ENCODE results near the gene USH1C. TPM values are rescaled to one million over a fixed set of nuclear protein-coding genes. Genes with fewer than 3 reads are reported as not detected.

The USH1C gene
- polyA plus RNA-seq (2013, experiment 1 of 2) = 0.22 TPM
- 0.20 TPM for polyA plus RNA-seq (2013, experiment 2 of 2)

GRCh38 chr11:17544181-17544622 is at the start of gene USH1C:
Gene USH1C, minus strand, starts transcription at chr11:17544416. Its CDS starts 109 bp downstream, at chr11:17544307.
- no peak within 1 kb of the TSS for H3K27ac ChIP-seq (ENCODE audit: low read depth, low read length, severe bottlenecking)
- H3K4me1 ChIP-seq (ENCODE audit: control insufficient read depth, insufficient read depth, low read length, poor library complexity, severe bottlenecking) = peaks cover 2% of the 10 kb centered on the region
- H3K4me3 ChIP-seq (ENCODE audit: extremely low read depth, insufficient read depth, low read length, poor library complexity, severe bottlenecking) = no peak within 1 kb of the TSS
- WGBS, 2 experiments (ENCODE audit: insufficient coverage in 2 of 2) = 24 to 32% methylated on average over 17 to 25 of the region's 32 CpGs
- H3K9me3 ChIP-seq (ENCODE audit: control insufficient read depth, low read length) = no peaks in the 10 kb centered on the region
- H3K36me3 ChIP-seq (ENCODE audit: control insufficient read depth, insufficient read depth, low read length) = no peaks in the 10 kb centered on the region

GRCh38 chr11:17593466-17594245 is 49.4 kb upstream of the USH1C start:
- H3K4me1 ChIP-seq (ENCODE audit: control insufficient read depth, insufficient read depth, low read length, poor library complexity, severe bottlenecking) = no peaks in the 10 kb centered on the region
- 72 to 73% methylated on average over 8 to 9 of the region's 9 CpGs for WGBS, 2 experiments (ENCODE audit: insufficient coverage in 2 of 2)

GRCh38 chr11:17591293-17591692 is 47.1 kb upstream of the USH1C start:
- WGBS, 2 experiments (ENCODE audit: insufficient coverage in 2 of 2) = 83 to 93% methylated on average over 6 to 9 of the region's 11 CpGs
- Histone ChIP-seq H3K36me3 (ENCODE audit: control insufficient read depth, insufficient read depth, low read length) (no peaks in the 10 kb centered on the region), H3K4me1 (ENCODE audit: control insufficient read depth, insufficient read depth, low read length, poor library complexity, severe bottlenecking) (no peaks in the 10 kb centered on the region)

More at GRCh38 chr11:17593466-17594245, 49.4 kb upstream of the USH1C start:
- Histone ChIP-seq H3K36me3 (ENCODE audit: control insufficient read depth, insufficient read depth, low read length) (no peaks in the 10 kb centered on the region), H3K27ac (ENCODE audit: low read depth, low read length, severe bottlenecking) (no peak overlapping the region), H3K4me3 (ENCODE audit: extremely low read depth, insufficient read depth, low read length, poor library complexity, severe bottlenecking) (no peak overlapping the region), H3K9me3 (ENCODE audit: control insufficient read depth, low read length) (no peaks in the 10 kb centered on the region)

GRCh38 chr11:17590463-17590862 is 46.2 kb upstream of the USH1C start:
- H3K4me3 ChIP-seq (ENCODE audit: extremely low read depth, insufficient read depth, low read length, poor library complexity, severe bottlenecking) = no peak overlapping the region
- no peaks in the 10 kb centered on the region for H3K36me3 ChIP-seq (ENCODE audit: control insufficient read depth, insufficient read depth, low read length)
- H3K4me1 ChIP-seq (ENCODE audit: control insufficient read depth, insufficient read depth, low read length, poor library complexity, severe bottlenecking) = no peaks in the 10 kb centered on the region
- H3K9me3 ChIP-seq (ENCODE audit: control insufficient read depth, low read length) = no peaks in the 10 kb centered on the region
- 89 to 100% methylated on average over 6 to 7 of the region's 7 CpGs for WGBS, 2 experiments (ENCODE audit: insufficient coverage in 2 of 2)
- no peak overlapping the region for H3K27ac ChIP-seq (ENCODE audit: low read depth, low read length, severe bottlenecking)

More at GRCh38 chr11:17591293-17591692, 47.1 kb upstream of the USH1C start:
- no peak overlapping the region for H3K4me3 ChIP-seq (ENCODE audit: extremely low read depth, insufficient read depth, low read length, poor library complexity, severe bottlenecking)
- no peaks in the 10 kb centered on the region for H3K9me3 ChIP-seq (ENCODE audit: control insufficient read depth, low read length)
- H3K27ac ChIP-seq (ENCODE audit: low read depth, low read length, severe bottlenecking) = no peak overlapping the region

- Histone ChIP-seq H3K36me3 (ENCODE audit: control insufficient read depth, insufficient read depth, low read length) (no peaks in the 10 kb centered on the region), H3K9me3 (ENCODE audit: control insufficient read depth, low read length) (no peaks in the 10 kb centered on the region)
- WGBS, 2 experiments (ENCODE audit: insufficient coverage in 2 of 2) = 84 to 100% methylated on average over 3 of the region's 4 CpGs
Observed at GRCh38 chr11:17588721-17589120, 44.5 kb upstream of the USH1C start.

GRCh38 chr11:17588166-17588565 is 44.0 kb upstream of the USH1C start:
- H3K27ac ChIP-seq (ENCODE audit: low read depth, low read length, severe bottlenecking) = no peak overlapping the region
- no peaks in the 10 kb centered on the region for H3K4me1 ChIP-seq (ENCODE audit: control insufficient read depth, insufficient read depth, low read length, poor library complexity, severe bottlenecking)
- H3K4me3 ChIP-seq (ENCODE audit: extremely low read depth, insufficient read depth, low read length, poor library complexity, severe bottlenecking) = no peak overlapping the region
- 83 to 94% methylated on average over 6 to 7 of the region's 8 CpGs for WGBS, 2 experiments (ENCODE audit: insufficient coverage in 2 of 2)
- H3K36me3 ChIP-seq (ENCODE audit: control insufficient read depth, insufficient read depth, low read length) = no peaks in the 10 kb centered on the region
- no peaks in the 10 kb centered on the region for H3K9me3 ChIP-seq (ENCODE audit: control insufficient read depth, low read length)

More at GRCh38 chr11:17588721-17589120, 44.5 kb upstream of the USH1C start:
- H3K4me3 ChIP-seq (ENCODE audit: extremely low read depth, insufficient read depth, low read length, poor library complexity, severe bottlenecking) = no peak overlapping the region
- no peaks in the 10 kb centered on the region for H3K4me1 ChIP-seq (ENCODE audit: control insufficient read depth, insufficient read depth, low read length, poor library complexity, severe bottlenecking)
- H3K27ac ChIP-seq (ENCODE audit: low read depth, low read length, severe bottlenecking) = no peak overlapping the region

- WGBS, 2 experiments (ENCODE audit: insufficient coverage in 2 of 2) = 83 to 89% methylated on average over 5 to 6 of the region's 6 CpGs
- H3K36me3 ChIP-seq (ENCODE audit: control insufficient read depth, insufficient read depth, low read length) = no peaks in the 10 kb centered on the region
- H3K27ac ChIP-seq (ENCODE audit: low read depth, low read length, severe bottlenecking) = no peak overlapping the region
- no peak overlapping the region for H3K4me3 ChIP-seq (ENCODE audit: extremely low read depth, insufficient read depth, low read length, poor library complexity, severe bottlenecking)
- no peaks in the 10 kb centered on the region for H3K4me1 ChIP-seq (ENCODE audit: control insufficient read depth, insufficient read depth, low read length, poor library complexity, severe bottlenecking)
- H3K9me3 ChIP-seq (ENCODE audit: control insufficient read depth, low read length) = no peaks in the 10 kb centered on the region
Observed at GRCh38 chr11:17585911-17586695, 41.9 kb upstream of the USH1C start.

- 86 to 100% methylated on average over 2 of the region's 4 CpGs for WGBS, 2 experiments (ENCODE audit: insufficient coverage in 2 of 2)
- Histone ChIP-seq H3K4me1 (ENCODE audit: control insufficient read depth, insufficient read depth, low read length, poor library complexity, severe bottlenecking) (no peaks in the 10 kb centered on the region), H3K4me3 (ENCODE audit: extremely low read depth, insufficient read depth, low read length, poor library complexity, severe bottlenecking) (no peak overlapping the region)
Observed at GRCh38 chr11:17581732-17582053, 37.5 kb upstream of the USH1C start.

GRCh38 chr11:17581036-17581731 is 37.0 kb upstream of the USH1C start:
- Histone ChIP-seq H3K9me3 (ENCODE audit: control insufficient read depth, low read length) (no peaks in the 10 kb centered on the region), H3K4me3 (ENCODE audit: extremely low read depth, insufficient read depth, low read length, poor library complexity, severe bottlenecking) (no peak overlapping the region), H3K36me3 (ENCODE audit: control insufficient read depth, insufficient read depth, low read length) (no peaks in the 10 kb centered on the region), H3K4me1 (ENCODE audit: control insufficient read depth, insufficient read depth, low read length, poor library complexity, severe bottlenecking) (no peaks in the 10 kb centered on the region), H3K27ac (ENCODE audit: low read depth, low read length, severe bottlenecking) (no peak overlapping the region)
- WGBS, 2 experiments (ENCODE audit: insufficient coverage in 2 of 2) = 48 to 75% methylated on average over 2 of the region's 6 CpGs

More at GRCh38 chr11:17581732-17582053, 37.5 kb upstream of the USH1C start:
- Histone ChIP-seq H3K27ac (ENCODE audit: low read depth, low read length, severe bottlenecking) (no peak overlapping the region), H3K36me3 (ENCODE audit: control insufficient read depth, insufficient read depth, low read length) (no peaks in the 10 kb centered on the region), H3K9me3 (ENCODE audit: control insufficient read depth, low read length) (no peaks in the 10 kb centered on the region)

GRCh38 chr11:17580271-17580670 is 36.1 kb upstream of the USH1C start:
- no peaks in the 10 kb centered on the region for H3K36me3 ChIP-seq (ENCODE audit: control insufficient read depth, insufficient read depth, low read length)
- 60% methylated on average over 1 of the region's 1 CpG for WGBS, 2 experiments (ENCODE audit: insufficient coverage in 2 of 2)
- no peak overlapping the region for H3K27ac ChIP-seq (ENCODE audit: low read depth, low read length, severe bottlenecking)
- no peak overlapping the region for H3K4me3 ChIP-seq (ENCODE audit: extremely low read depth, insufficient read depth, low read length, poor library complexity, severe bottlenecking)
- no peaks in the 10 kb centered on the region for H3K9me3 ChIP-seq (ENCODE audit: control insufficient read depth, low read length)
- no peaks in the 10 kb centered on the region for H3K4me1 ChIP-seq (ENCODE audit: control insufficient read depth, insufficient read depth, low read length, poor library complexity, severe bottlenecking)
